B cell (primary cell): ENCODE data around the gene C17orf113. TPM values are rescaled to one million over a fixed set of nuclear protein-coding genes. Genes with fewer than 3 reads are reported as not detected.

Experiments
- ATAC-seq: fragments of 200-7000 bp; cut with Tn5 transposase; one replicate; pipeline ENCODE4 v1.10.0; 2021; ENCODE audit warnings: low read depth, mild to moderate bottlenecking, moderate number of reproducible peaks, moderate library complexity
- CTCF ChIA-PET: fragments of 350-600 bp; sonication (Branson Sonifier 250); formaldehyde crosslinking; loops from one replicate; lab custom pipeline; 2021; ENCODE audit warnings: antibody characterized with exemption, inconsistent platforms; lab: Charles Lee
- POLR2A ChIA-PET: fragments of 350-600 bp; sonication (Branson Sonifier 250); formaldehyde crosslinking; loops from one replicate; lab custom pipeline; 2021; ENCODE audit warnings: antibody characterized with exemption; lab: Charles Lee
- DNase-seq: peaks from one replicate; pipeline ENCODE4 v3.0.0; 2013
- H2AFZ ChIP-seq: 2 replicates; pipeline ENCODE4 v1.6.1; 2012; ENCODE audit warnings: mild to moderate bottlenecking, low read depth, low read length; ENCODE audit not compliant: insufficient read depth, poor library complexity, severe bottlenecking
- H3K27ac ChIP-seq, 2 donors: 1 replicate in 1 of 2; 2 replicates in 1 of 2; pipeline ENCODE4 v1.5.1; 2012 to 2013; ENCODE audit warnings: low read length in 2 of 2, mild to moderate bottlenecking in 2 of 2, moderate library complexity in 1 of 2
- H3K27me3 ChIP-seq, 4 experiments: fragments of 200-600 bp in 1 of 4; sonication (generic) in 1 of 4; replicated peaks in 1 of 4; 1 replicate in 2 of 4; 2 replicates in 2 of 4; pipeline versions ENCODE4 v1.6.1 to v1.7.0; 2013 to 2016; ENCODE audit warnings: low read length in 3 of 4, mild to moderate bottlenecking in 2 of 4, mixed read lengths in 1 of 4, moderate library complexity in 1 of 4; ENCODE audit not compliant: insufficient read depth in 4 of 4, control insufficient read depth in 3 of 4; ENCODE audit errors: control extremely low read depth in 1 of 4
- H3K36me3 ChIP-seq, 2 experiments: replicated peaks in 1 of 2; 1 replicate in 1 of 2; 2 replicates in 1 of 2; pipeline versions ENCODE4 v1.6.1 to v1.7.1; 2013; ENCODE audit warnings: low read length in 1 of 2; ENCODE audit not compliant: insufficient read depth in 2 of 2, control insufficient read depth in 1 of 2; ENCODE audit errors: control extremely low read depth in 1 of 2, extremely low read depth in 1 of 2
- H3K4me1 ChIP-seq, 2 donors: fragments of 200-600 bp in 1 of 2; sonication (generic) in 1 of 2; 1 replicate in 1 of 2; 2 replicates in 1 of 2; pipeline versions ENCODE4 v1.5.1 to v1.6.1; 2013 to 2017; ENCODE audit warnings: low read length in 2 of 2; ENCODE audit not compliant: control insufficient read depth in 2 of 2, insufficient read depth in 2 of 2
- H3K4me2 ChIP-seq: replicated peaks from 2 replicates; pipeline ENCODE3; 2012; ENCODE audit warnings: mild to moderate bottlenecking, low read depth, low read length; ENCODE audit not compliant: poor library complexity, severe bottlenecking
- H3K4me3 ChIP-seq, 5 experiments: fragments of 200-600 bp in 1 of 5; sonication (generic) in 1 of 5; 1 replicate in 3 of 5; 2 replicates in 2 of 5; pipeline versions ENCODE4 v1.5.1 to v1.7.0; 2011 to 2016; ENCODE audit warnings: low read length in 4 of 5, mild to moderate bottlenecking in 4 of 5, low read depth in 2 of 5, control low read depth in 1 of 5, moderate library complexity in 1 of 5; ENCODE audit not compliant: insufficient read depth in 1 of 5; ENCODE audit errors: control extremely low read depth in 1 of 5, extremely low read depth in 1 of 5
- H3K79me2 ChIP-seq: fragments of 200-600 bp; sonication (generic); one replicate; pipeline ENCODE4 v1.6.0; 2016; ENCODE audit warnings: low read length; ENCODE audit not compliant: control insufficient read depth, insufficient read depth
- H3K9ac ChIP-seq: fragments of 200-600 bp; sonication (generic); 2 replicates; pipeline ENCODE4 v1.6.1; 2017; ENCODE audit warnings: mild to moderate bottlenecking, low read length, moderate library complexity
- H3K9me3 ChIP-seq, 3 donors: one replicate each; pipeline versions ENCODE4 v1.6.1 to v1.7.1; 2013; ENCODE audit warnings: low read length in 2 of 3; ENCODE audit not compliant: control insufficient read depth in 2 of 3, insufficient read depth in 1 of 3; ENCODE audit errors: control extremely low read depth in 1 of 3
- H4K20me1 ChIP-seq: 2 replicates; pipeline ENCODE4 v1.6.0; 2012; ENCODE audit warnings: mild to moderate bottlenecking, low read length; ENCODE audit not compliant: insufficient read depth, control insufficient read depth, poor library complexity, severe bottlenecking
- H3K27ac Mint-ChIP-seq: one replicate; pipeline ENCODE4 v1.8.0; 2021; ENCODE audit warnings: mixed read lengths
- H3K27me3 Mint-ChIP-seq: one replicate; pipeline ENCODE4 v1.8.0; 2021; ENCODE audit warnings: mixed read lengths
- H3K4me1 Mint-ChIP-seq: one replicate; pipeline ENCODE4 v1.8.0; 2021; ENCODE audit warnings: mixed read lengths
- H3K4me3 Mint-ChIP-seq: one replicate; pipeline ENCODE4 v1.8.0; 2021; ENCODE audit warnings: mixed read lengths
- H3K9me3 Mint-ChIP-seq: one replicate; pipeline ENCODE4 v1.8.0; 2022; ENCODE audit warnings: mixed read lengths; ENCODE audit not compliant: insufficient read depth
- CTCF ChIP-seq: fragments of 200-600 bp; IDR thresholded peaks from one replicate; pipeline ENCODE4 v1.8.0; 2022; ENCODE audit warnings: antibody characterized with exemption, mild to moderate bottlenecking
- EZH2 ChIP-seq: IDR thresholded peaks from 2 replicates; pipeline ENCODE4 v1.6.1; 2012; ENCODE audit warnings: borderline replicate concordance, low read depth, mild to moderate bottlenecking, moderate library complexity, low read length; ENCODE audit not compliant: insufficient read depth, poor library complexity, severe bottlenecking
- WGBS: methylation state at CpG from one replicate; pipeline ENCODE4 v1.1.5; 2013; ENCODE audit warnings: missing lambda C conversion rate; ENCODE audit not compliant: insufficient coverage; 5-methylcytosine and 5-hydroxymethylcytosine counted together
- intact Hi-C: fragments of 100-400 bp; cut with micrococcal nuclease; formaldehyde crosslinking; loops from one replicate; pipeline ENCODE4 v1.10.0; 2022
- polyA plus RNA-seq: library from polyadenylated mRNA; depleted of rRNA; stranded (reverse); fragments of >200 nt; gene quantifications from 2 replicates; pipeline ENCODE4 v1.2.3, GENCODE V29; 2012
- total RNA-seq, 2 donors: library from RNA; stranded (reverse); fragments of 120-200 nt in 1 of 2; gene quantifications; 1 replicate in 1 of 2; 2 replicates in 1 of 2; pipeline versions ENCODE4 v1.2.3 to v1.2.4, GENCODE V29; 2013 to 2022

Gene C17orf113
- total and polyA plus RNA-seq, 2 donors (not counting 1 experiment from before 2014, with no cell fraction given): 1.2 to 2.1 TPM

GRCh38 chr17:42018988-42019387 is 31.4 kb downstream of the C17orf113 start:
- H3K27ac Mint-ChIP-seq: no peak overlapping the region

More at GRCh38 chr17:42018988-42019387, 31.4 kb downstream of the C17orf113 start:
- Histone ChIP-seq H3K27me3 (no peaks in the 10 kb centered on the region), H3K79me2 (peaks cover 76% of the 10 kb centered on the region), H3K4me3 (no peak overlapping the region), H4K20me1 (peaks cover 5% of the 10 kb centered on the region), H3K9ac (no peak overlapping the region), H3K4me2 (no peak overlapping the region), H2AFZ (no peak overlapping the region), H3K36me3 (peaks cover 0 to 22% of the 10 kb centered on the region in 2 experiments), H3K4me1 (peaks cover 38 to 48% of the 10 kb centered on the region in 2 donors), H3K9me3 (no peaks in the 10 kb centered on the region), H3K27ac (no peak overlapping the region)
- H3K4me3 Mint-ChIP-seq: peak overlapping the region; percentile 100
- no peak for DNase-seq
- WGBS: 100% methylated on average over 2 of the region's 4 CpGs
- TF ChIP-seq CTCF (no peak), EZH2 (no peak)
- no peaks in the 10 kb centered on the region for H3K27me3 Mint-ChIP-seq
- no peaks in the 10 kb centered on the region for H3K9me3 Mint-ChIP-seq
- H3K4me1 Mint-ChIP-seq: peaks cover 57% of the 10 kb centered on the region
- intact Hi-C loops: loop anchor here (5.0 kb wide), 1 partner anchor 1202 kb away; no protein-coding TSS in a partner anchor
- no peak for ATAC-seq
- POLR2A ChIA-PET: no interaction called here
- CTCF ChIA-PET: interaction anchor here (1.0 to 8.2 kb wide), 11 partner anchors 8 to 97 kb away, joined by 3 to 90 read pairs (median 6); partner anchors contain the start of gene CNP
